SW 1271 (cell line): Measurements from ENCODE around the gene NUDT8.

Experiments used
- DNase-seq, 2 experiments: peaks; one replicate each; lab custom pipeline; 2025; lab: John Stamatoyannopoulos, UW

Gene NUDT8, protein sequence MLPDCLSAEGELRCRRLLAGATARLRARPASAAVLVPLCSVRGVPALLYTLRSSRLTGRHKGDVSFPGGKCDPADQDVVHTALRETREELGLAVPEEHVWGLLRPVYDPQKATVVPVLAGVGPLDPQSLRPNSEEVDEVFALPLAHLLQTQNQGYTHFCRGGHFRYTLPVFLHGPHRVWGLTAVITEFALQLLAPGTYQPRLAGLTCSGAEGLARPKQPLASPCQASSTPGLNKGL

GRCh38 chr11:67629386-67630227 is at the start of gene NUDT8:
Gene NUDT8, minus strand, starts transcription at chr11:67629937. Its CDS starts 26 bp downstream, at chr11:67629911.
- DNase-seq, result peak; percentile 67 to 72

DNA sequence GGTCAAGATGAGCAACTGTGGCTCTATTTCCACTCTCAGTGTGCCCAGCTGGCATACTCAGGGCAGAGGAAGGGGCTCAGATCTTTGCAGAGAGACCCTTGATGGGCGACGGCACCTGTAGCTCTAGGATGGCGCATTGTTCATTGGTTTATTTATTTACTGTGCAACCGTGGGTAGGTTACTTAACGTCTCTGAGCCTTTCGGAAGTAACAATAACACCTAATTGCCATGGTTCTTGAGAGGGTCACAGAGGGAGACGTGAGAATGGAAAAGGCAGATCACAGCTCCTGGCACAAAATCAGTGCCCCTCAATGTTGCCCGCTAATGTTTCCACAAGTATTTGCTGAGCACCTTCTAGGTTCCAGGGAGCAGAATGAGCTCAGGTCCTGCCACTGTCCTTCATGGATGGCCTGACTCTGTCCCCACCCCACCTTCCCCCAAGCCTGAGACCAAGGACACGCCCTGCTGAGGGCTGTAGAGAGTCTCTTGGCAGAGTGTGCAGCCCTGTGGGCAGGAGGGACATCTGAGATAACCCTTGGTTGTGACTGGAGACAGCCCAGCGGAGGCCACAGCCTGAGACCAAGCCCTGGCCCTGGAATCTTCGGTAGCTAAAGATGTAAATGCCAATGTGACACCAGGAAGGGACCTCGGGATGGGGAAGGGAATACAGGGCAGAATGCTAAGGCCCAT is 45.5 kb upstream of the NUDT8 start:
- no peak for DNase-seq

GRCh38 chr11:67674442-67674871 is 44.7 kb upstream of the NUDT8 start, which contains the start of gene ALDH3B2:
Gene ALDH3B2, minus strand, starts transcription at chr11:67674623. Its CDS starts 7,688 bp downstream, at chr11:67666935.
- DNase-seq, result no peak

- no peak for DNase-seq
Measured at GRCh38 chr11:67673902-67674301, 44.2 kb upstream of the NUDT8 start.

- DNase-seq, result no peak
Measured at GRCh38 chr11:67673358-67673757, 43.6 kb upstream of the NUDT8 start.

DNA sequence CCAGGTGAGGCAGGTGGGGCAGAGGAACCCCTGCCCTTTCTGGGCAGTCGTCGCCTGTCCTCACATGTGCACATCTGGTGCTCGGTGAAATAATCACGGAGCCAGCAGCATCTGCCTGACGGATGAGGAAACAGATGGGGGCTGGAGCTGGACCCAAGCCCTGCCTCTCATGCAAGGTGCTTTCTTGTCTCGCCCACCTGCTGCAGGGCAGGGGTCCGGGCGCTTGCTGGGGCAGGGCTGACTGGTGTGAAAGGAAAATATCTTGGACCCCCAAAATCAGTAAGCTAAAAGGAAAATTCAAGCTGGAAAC is 41.4 kb upstream of the NUDT8 start:
- no peak for DNase-seq

DNA sequence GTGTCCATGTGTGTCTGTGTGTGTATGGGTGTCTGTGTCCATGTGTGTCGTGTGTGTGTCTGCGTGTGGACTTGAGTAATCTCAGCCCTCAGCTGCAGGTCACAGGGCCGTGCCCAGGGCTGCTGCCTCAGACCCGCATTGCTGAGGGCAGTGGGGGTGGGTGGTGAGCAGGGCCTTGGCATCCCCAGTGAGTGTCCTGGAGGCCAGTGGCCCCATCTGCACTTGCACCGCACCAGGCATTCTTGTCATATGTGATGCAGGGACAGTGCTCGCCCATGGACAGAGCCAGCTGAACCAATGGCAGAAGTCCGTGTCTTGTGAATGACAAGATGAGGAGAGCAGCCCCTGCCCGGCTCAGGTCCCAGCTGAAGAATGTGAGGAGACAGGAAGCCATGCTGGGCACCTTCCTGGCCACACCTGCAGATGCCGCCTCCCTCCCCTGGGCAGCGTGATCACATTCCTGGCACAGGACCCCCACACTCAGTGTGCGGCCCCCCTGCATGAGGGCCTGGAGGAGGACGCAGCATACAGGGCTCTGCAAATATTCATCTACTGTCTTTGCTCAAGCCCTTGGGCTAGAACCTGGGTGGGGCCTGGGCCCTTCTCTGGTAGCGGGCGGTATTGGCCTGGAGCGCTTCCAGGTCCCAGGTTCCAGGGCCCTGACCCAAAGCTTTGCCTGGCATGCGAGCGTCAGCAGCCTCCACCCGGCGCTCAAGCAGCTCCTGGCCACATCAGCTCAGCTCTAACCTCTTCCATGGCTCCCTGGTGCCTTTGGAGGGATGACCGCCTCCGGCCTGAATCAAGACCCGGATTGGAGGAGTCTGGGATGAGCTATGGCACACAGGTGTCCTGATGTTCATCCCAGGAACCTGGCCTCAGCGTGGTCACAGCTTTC is 40.8 kb upstream of the NUDT8 start:
- no peak for DNase-seq

DNA sequence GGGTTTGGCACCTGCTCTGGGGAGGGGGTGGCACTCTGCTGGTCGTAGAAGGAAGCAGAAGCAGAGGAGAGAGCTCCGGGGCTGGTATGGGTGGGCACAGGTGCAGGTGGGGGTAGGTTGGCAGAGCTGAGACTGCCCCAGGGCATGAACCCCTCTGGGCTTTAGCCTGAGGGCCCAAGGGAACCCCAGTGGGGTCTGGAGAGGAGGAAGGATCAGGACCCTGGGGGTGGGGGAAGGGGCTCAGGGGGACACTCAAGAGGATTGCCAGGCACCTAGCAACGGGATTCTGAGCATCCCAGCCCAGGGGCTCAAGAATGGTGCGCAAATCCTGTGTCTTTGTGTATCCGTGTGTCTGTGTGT is 38.4 kb upstream of the NUDT8 start:
- no peak for DNase-seq

GRCh38 chr11:67667490-67668191 is 37.9 kb upstream of the NUDT8 start:
- DNase-seq, result no peak

DNA sequence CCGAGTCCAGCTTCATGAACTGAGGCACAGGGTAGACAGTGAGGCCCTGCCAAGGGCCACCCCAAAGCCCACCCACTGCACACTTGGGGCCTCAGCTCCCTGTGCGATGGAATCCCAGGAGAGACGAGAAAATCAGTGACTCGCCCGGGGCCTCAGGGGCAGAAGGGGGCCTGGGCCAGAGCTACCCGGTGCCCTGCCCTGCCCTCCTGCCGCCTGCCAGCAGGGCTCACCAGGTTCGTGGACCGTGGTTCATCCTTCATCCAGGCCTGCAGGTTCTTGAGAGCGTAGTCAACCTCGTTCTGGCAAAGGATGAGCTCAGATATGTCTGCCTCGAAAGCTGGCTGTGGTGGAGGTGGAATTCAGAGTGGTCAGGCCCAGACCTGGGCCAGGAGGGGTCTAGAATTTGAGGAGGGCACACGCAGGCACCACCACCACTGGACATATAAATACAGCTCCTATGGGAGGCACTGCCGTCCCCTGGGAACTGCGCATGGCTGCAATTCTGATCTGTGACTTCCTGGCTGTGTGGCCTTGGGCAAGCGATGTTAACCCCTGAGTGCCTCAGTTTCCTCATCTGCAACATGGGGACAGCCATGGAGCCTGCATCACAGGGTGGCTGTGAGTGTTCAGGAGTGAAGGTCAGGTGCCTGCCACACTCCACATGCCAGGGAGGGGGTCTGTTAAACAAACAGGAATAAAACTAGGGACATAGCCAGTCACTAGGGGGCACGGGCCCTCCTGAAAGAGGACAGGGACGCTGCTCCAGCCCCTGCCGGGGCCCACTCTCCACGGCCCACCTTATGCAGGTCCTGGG is 37.1 kb upstream of the NUDT8 start:
- no peak for DNase-seq

DNA sequence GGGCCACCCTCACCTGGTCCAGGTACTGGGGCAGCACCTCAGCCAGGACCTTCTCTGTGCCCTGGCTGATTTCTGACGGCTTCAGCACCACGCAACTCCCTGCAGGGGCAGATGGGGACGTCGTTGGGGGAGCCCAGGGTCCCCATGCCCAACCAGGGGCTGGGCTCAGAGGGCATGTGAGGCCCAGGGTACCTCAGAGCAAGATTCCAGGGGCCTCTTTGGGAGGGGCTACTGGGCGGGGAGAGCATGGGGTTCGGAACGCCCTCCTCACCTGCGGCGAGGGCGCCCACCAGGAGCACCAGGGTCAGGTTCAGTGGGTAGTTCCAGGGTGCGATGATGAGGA is 36.5 kb upstream of the NUDT8 start:
- no peak for DNase-seq

- peak in 1 of 2 experiments; percentile 18 for DNase-seq
Measured at GRCh38 chr11:67665541-67666302, 36.0 kb upstream of the NUDT8 start.

DNA sequence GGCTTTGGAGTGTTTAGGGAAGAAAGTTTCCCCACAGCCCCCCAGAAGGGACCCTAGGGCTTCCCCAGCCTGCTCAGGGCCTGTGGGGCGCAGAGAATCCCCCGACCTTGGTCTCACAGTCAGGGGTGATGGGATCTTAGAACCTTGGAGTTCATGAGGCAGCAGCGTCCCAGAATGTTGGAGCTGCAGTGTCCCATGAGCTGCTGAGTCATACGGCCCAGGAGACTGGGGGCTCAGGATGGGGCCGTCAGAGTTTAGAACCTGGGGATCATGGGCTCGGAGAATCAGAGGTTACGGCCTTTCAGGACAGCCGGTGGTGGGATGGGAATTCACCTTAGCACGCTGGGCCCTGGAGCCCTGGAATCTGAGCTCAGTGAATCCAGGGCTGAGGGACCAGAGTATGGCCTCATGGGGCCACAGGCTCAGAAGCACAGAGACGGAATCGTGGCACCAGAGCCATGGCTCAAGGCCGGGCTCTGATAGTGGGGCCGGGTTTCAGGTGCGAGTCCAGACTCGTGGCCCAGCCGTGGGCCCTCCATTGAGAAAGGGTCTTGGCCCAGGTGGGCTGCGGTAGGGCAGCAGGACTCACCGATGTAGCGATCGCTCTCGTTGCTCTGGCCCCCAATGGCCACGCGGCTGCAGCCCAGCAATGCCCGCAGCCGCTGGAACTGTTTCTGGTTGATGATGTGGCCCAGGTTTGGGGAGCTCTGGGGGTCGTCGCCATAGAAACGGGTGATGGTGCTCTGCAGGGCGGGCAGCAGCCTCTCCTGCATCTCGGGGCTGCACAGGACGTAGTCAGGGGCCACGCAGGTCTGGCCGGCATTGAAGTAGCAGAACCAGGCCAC is 35.2 kb upstream of the NUDT8 start:
- no peak for DNase-seq

DNA sequence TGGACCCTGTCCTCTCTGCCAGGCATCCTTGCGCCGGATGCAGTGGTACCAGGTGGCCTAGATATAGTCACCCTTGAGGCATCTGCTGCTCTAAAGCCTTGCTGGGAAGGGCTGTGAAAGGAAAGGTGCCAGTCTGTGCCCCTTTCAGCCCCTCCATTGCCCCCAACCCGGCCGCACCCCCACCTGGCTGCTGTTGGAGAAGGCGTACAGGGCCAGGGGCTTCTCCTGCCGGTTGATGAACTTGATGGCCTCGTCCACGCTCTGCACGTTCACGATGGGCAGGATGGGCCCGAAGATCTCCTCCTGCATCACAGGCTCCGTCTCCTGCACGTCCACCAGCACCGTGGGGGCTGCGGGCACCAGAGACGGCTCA is 34.5 kb upstream of the NUDT8 start:
- DNase-seq, result no peak

- DNase-seq, result no peak
Measured at GRCh38 chr11:67663532-67664212, 33.9 kb upstream of the NUDT8 start.

DNA sequence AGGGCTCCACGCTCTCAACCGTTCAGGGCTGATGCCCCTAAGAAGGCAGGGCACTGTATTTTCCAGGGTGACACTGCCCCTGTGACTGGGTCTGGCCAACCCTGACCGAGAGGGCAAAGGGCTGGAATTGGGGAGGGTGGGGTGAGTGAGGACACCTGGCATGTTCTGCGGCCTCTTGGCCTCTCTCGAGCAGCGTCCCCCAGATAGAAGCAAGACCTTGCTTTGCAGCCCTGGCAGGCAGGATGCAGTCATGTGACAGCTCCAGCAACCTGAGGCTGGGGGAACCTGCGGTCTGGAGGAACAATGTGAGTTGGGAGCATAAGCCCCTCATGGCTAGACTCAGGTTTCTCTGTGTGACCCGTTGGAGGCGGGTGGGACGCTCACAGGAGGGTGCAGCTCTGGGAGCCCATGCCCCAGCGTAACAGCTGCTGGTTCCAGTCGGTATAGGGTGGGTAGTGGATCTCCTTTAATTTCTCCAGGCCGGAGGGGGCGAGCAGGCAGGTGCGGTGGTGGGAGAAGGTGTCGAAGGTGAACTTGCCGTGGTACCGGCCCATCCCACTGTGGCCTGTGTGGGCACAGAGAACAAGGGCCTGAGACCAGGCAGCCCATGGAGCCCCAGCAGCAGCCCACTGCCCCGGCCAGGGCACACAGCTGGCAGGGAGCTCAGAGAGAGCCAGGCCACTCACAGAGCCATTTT is 33.2 kb upstream of the NUDT8 start:
- no peak for DNase-seq

- no peak for DNase-seq
Measured at GRCh38 chr11:67662142-67662834, 32.6 kb upstream of the NUDT8 start.
